A673 (cell line): ENCODE results near the gene SPRED2.

Source experiments
- EZH2 ChIP-seq: fragments of 200-600 bp; sonication (generic); IDR thresholded peaks from 2 replicates; pipeline ENCODE4 v1.6.1; 2017; ENCODE audit warnings: borderline replicate concordance, low read depth, mild to moderate bottlenecking, mixed read lengths, antibody characterized with exemption, low read length; ENCODE audit not compliant: poor library complexity, severe bottlenecking
- TF ChIP-seq, protein P1 (sequence below): fragments of 300-800, 200-600 bp; sonication (generic); conservative IDR thresholded peaks from 2 replicates; pipeline ENCODE4 v1.5.1; 2017; ENCODE audit warnings: low read depth, mild to moderate bottlenecking, antibody characterized with exemption, low read length, moderate library complexity, mixed read lengths

DNA sequence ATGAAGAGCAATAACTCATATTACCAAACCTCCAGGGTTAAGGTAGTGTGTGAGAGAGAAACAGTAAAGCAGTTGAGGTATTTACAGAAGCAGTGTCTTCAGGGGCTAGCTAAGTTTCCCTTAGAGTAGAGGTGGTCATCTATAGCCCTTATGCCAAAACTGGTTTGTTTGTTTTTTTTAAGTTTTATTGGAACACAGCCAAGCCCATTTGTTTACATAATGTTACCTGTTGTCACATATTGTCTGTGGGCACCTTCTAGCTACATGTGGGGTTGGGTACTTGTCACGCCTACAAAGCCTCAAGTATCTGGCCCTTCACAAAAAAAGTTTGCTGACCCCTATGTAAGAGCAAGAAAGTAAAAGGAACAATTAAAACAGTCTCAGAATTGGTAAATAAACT lies 165.4 kb downstream of the SPRED2 start:
- TF ChIP-seq, protein P1, sequence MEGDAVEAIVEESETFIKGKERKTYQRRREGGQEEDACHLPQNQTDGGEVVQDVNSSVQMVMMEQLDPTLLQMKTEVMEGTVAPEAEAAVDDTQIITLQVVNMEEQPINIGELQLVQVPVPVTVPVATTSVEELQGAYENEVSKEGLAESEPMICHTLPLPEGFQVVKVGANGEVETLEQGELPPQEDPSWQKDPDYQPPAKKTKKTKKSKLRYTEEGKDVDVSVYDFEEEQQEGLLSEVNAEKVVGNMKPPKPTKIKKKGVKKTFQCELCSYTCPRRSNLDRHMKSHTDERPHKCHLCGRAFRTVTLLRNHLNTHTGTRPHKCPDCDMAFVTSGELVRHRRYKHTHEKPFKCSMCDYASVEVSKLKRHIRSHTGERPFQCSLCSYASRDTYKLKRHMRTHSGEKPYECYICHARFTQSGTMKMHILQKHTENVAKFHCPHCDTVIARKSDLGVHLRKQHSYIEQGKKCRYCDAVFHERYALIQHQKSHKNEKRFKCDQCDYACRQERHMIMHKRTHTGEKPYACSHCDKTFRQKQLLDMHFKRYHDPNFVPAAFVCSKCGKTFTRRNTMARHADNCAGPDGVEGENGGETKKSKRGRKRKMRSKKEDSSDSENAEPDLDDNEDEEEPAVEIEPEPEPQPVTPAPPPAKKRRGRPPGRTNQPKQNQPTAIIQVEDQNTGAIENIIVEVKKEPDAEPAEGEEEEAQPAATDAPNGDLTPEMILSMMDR: no peak
- TF ChIP-seq EZH2: no peak
